Body of pancreas (tissue), 4 donors: ENCODE measurements around the gene TBX5.

Source experiments
- POLR2A ChIP-seq, 3 donors: fragments of 450-650 bp; IDR thresholded peaks; one replicate each; pipeline ENCODE4 v1.6.1; 2016; ENCODE audit warnings: antibody characterized with exemption in 3 of 3, mild to moderate bottlenecking in 2 of 3
- TF ChIP-seq, protein P1 (sequence below), 7 experiments: fragments of 450-650 bp in 4 of 7; fragments of 200-600 bp in 3 of 7; sonication (generic) in 3 of 7; IDR thresholded peaks; one replicate each; pipeline ENCODE4 v1.5.1; 2016 to 2019; ENCODE audit warnings: antibody characterized with exemption in 7 of 7

DNA sequence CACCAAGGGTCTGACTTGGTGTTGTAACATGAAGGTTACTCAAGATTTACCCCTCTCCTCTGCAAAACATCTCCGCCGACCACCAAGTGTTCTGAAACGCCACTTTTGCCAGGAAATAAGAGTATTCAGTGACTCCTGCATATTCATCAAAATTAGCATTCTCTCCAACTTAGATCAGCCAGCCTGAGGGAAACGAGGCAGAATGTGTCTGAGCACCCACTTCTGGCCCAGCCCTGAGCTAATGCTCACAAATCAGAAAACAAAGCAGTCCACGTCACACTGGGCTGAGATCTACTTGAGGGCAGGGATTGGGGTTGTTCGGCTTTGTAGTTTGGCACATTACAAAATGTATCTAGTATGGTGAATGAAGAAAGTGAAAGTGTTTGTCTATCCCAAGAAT, 64.3 kb downstream of the TBX5 start:
- TF ChIP-seq, protein P1, sequence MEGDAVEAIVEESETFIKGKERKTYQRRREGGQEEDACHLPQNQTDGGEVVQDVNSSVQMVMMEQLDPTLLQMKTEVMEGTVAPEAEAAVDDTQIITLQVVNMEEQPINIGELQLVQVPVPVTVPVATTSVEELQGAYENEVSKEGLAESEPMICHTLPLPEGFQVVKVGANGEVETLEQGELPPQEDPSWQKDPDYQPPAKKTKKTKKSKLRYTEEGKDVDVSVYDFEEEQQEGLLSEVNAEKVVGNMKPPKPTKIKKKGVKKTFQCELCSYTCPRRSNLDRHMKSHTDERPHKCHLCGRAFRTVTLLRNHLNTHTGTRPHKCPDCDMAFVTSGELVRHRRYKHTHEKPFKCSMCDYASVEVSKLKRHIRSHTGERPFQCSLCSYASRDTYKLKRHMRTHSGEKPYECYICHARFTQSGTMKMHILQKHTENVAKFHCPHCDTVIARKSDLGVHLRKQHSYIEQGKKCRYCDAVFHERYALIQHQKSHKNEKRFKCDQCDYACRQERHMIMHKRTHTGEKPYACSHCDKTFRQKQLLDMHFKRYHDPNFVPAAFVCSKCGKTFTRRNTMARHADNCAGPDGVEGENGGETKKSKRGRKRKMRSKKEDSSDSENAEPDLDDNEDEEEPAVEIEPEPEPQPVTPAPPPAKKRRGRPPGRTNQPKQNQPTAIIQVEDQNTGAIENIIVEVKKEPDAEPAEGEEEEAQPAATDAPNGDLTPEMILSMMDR (IDR thresholded peaks at IDR 0.05): no peak
- no peak for TF ChIP-seq POLR2A (IDR thresholded peaks at IDR 0.05)
